Measurements from ENCODE around the gene CDC40. TPM values are rescaled to one million over a fixed set of nuclear protein-coding genes. Genes with fewer than 3 reads are reported as not detected.

CDC40 gene
- total RNA-seq, 4 donors from 2014 or later = 14.6 to 19.7 (median 16.5) TPM

- no peak for ATAC-seq
- Histone ChIP-seq H3K36me3 (peaks cover 0 to 9% of the 10 kb centered on the region in 2 donors), H3K4me3 (no peak overlapping the region), H3K9me3 (no peaks in the 10 kb centered on the region), H3K27me3 (no peaks in the 10 kb centered on the region), H3K4me1 (peaks cover 6 to 11% of the 10 kb centered on the region in 2 donors), H3K27ac (no peak overlapping the region)
- DNase-seq = no peak
- in situ Hi-C loops (cut with MboI; ENCODE audit: low sequenced_read_pairs in 4 of 4) (loop anchor here in 3 of 4 donors (25.0 kb wide), 1 partner anchor 504 kb away; the partner anchor contains the start of genes AK9 (in 3 of the 3) and FIG4 (in 3 of the 3)), intact Hi-C loops (cut with DNase I; ENCODE audit: low total_unique reads) (no loop called here)
- TF ChIP-seq CTCF (IDR thresholded peaks at IDR 0.05 in 4 of 5, conservative IDR thresholded peaks at IDR 0.05 in 1 of 5) = no peak
- no peak for TF ChIP-seq POLR2A (IDR thresholded peaks at IDR 0.05)
Measured at GRCh38 chr6:110191477-110191876, 11.2 kb downstream of the CDC40 start.

- DNase-seq = no peak
- peaks cover 6% of the 10 kb centered on the region in 2 donors for H3K4me1 ChIP-seq
- H3K27ac ChIP-seq = no peak overlapping the region
- in situ Hi-C loops (cut with MboI; ENCODE audit: low sequenced_read_pairs in 4 of 4) (loop anchor here in 3 of 4 donors (25.0 kb wide), 1 partner anchor 508 kb away; the partner anchor contains the start of genes AK9 (in 3 of the 3) and FIG4 (in 3 of the 3)), intact Hi-C loops (cut with DNase I; ENCODE audit: low total_unique reads) (no loop called here)
- TF ChIP-seq POLR2A (IDR thresholded peaks at IDR 0.05) = no peak
- TF ChIP-seq CTCF (IDR thresholded peaks at IDR 0.05 in 4 of 5, conservative IDR thresholded peaks at IDR 0.05 in 1 of 5) = no peak
- H3K27me3 ChIP-seq = no peaks in the 10 kb centered on the region
- no peaks in the 10 kb centered on the region for H3K9me3 ChIP-seq
- no peak for ATAC-seq
- H3K36me3 ChIP-seq = peaks cover 0 to 9% of the 10 kb centered on the region in 2 donors
- H3K4me3 ChIP-seq = no peak overlapping the region
Measured at GRCh38 chr6:110195639-110196038, 15.4 kb downstream of the CDC40 start.

- H3K4me3 ChIP-seq = no peak overlapping the region
- TF ChIP-seq CTCF (IDR thresholded peaks at IDR 0.05 in 4 of 5, conservative IDR thresholded peaks at IDR 0.05 in 1 of 5) = no peak
- in situ Hi-C loops (cut with MboI; ENCODE audit: low sequenced_read_pairs in 4 of 4) (loop anchor here in 3 of 4 donors (25.0 kb wide), 1 partner anchor 510 kb away; the partner anchor contains the start of genes AK9 (in 3 of the 3) and FIG4 (in 3 of the 3)), intact Hi-C loops (cut with DNase I; ENCODE audit: low total_unique reads) (no loop called here)
- H3K4me1 ChIP-seq = no peaks in the 10 kb centered on the region
- ATAC-seq (no peak), DNase-seq (no peak)
- peaks cover 0 to 9% of the 10 kb centered on the region in 2 donors for H3K36me3 ChIP-seq
- no peak overlapping the region for H3K27ac ChIP-seq
- no peaks in the 10 kb centered on the region for H3K9me3 ChIP-seq
- H3K27me3 ChIP-seq = no peaks in the 10 kb centered on the region
Measured at GRCh38 chr6:110196874-110197273, 16.6 kb downstream of the CDC40 start.

- ATAC-seq (no peak), DNase-seq (no peak)
- in situ Hi-C loops (cut with MboI; ENCODE audit: low sequenced_read_pairs in 4 of 4) (loop anchor here in 3 of 4 donors (25.0 kb wide), 1 partner anchor 511 kb away; the partner anchor contains the start of genes AK9 (in 3 of the 3) and FIG4 (in 3 of the 3)), intact Hi-C loops (cut with DNase I; ENCODE audit: low total_unique reads) (no loop called here)
- no peaks in the 10 kb centered on the region for H3K9me3 ChIP-seq
- peaks cover 0 to 7% of the 10 kb centered on the region in 2 donors for H3K36me3 ChIP-seq
- H3K4me1 ChIP-seq = no peaks in the 10 kb centered on the region
- TF ChIP-seq POLR2A (IDR thresholded peaks at IDR 0.05) = no peak
- TF ChIP-seq CTCF (IDR thresholded peaks at IDR 0.05 in 4 of 5, conservative IDR thresholded peaks at IDR 0.05 in 1 of 5) = no peak
- H3K27me3 ChIP-seq = no peaks in the 10 kb centered on the region
- no peak overlapping the region for H3K27ac ChIP-seq
- H3K4me3 ChIP-seq = no peak overlapping the region
Measured at GRCh38 chr6:110198561-110198960, 18.3 kb downstream of the CDC40 start.
